ENCODE results near the gene FASN.

Gene FASN

GRCh38 chr17:82037092-82037888 is 60.7 kb downstream of the FASN start, which contains the start of gene DCXR:
DCXR (minus strand) TSS chr17:82037697; CDS start chr17:82037682, 15 bp downstream.
- Histone ChIP-seq H3K27ac (ENCODE audit: low read length) (no peak within 1 kb of the TSS), H3K9me3 (ENCODE audit: insufficient read depth, low read depth, low read length) (no peaks in the 10 kb centered on the region), H3K4me3 (ENCODE audit: low read length) (peak within 1 kb of the TSS; percentile 73), H3K9ac (ENCODE audit: low read depth, low read length) (peak within 1 kb of the TSS; percentile 65; the same call in 1 of the 2 replicates), H3K36me3 (ENCODE audit: insufficient read depth, low read depth, low read length) (peaks cover 5% of the 10 kb centered on the region; the same call in 1 of the 2 replicates), H3K4me1 (ENCODE audit: insufficient read depth, low read length) (peaks cover 6% of the 10 kb centered on the region; the same call in 1 of the 2 replicates), H3K27me3 (ENCODE audit: insufficient read depth, low read length) (0 out of 2 replicates have a peak, but pooled peaks cover 3% of the 10 kb centered on the region)

- Histone ChIP-seq H3K4me1 (ENCODE audit: insufficient read depth, low read length) (peaks cover 6% of the 10 kb centered on the region; the same call in 1 of the 2 replicates), H3K4me3 (ENCODE audit: low read length) (peak overlapping the region; percentile 73), H3K27me3 (ENCODE audit: insufficient read depth, low read length) (0 out of 2 replicates have a peak, but pooled peaks cover 3% of the 10 kb centered on the region), H3K9ac (ENCODE audit: low read depth, low read length) (peak overlapping the region; percentile 64; the same call in 1 of the 2 replicates), H3K9me3 (ENCODE audit: insufficient read depth, low read depth, low read length) (no peaks in the 10 kb centered on the region), H3K27ac (ENCODE audit: low read length) (no peak overlapping the region), H3K36me3 (ENCODE audit: insufficient read depth, low read depth, low read length) (peaks cover 5% of the 10 kb centered on the region; the same call in 1 of the 2 replicates)
Observed at GRCh38 chr17:82036634-82037091, 61.4 kb downstream of the FASN start.

GRCh38 chr17:82035956-82036633 is 61.9 kb downstream of the FASN start:
- H3K9me3 ChIP-seq (ENCODE audit: insufficient read depth, low read depth, low read length) = no peaks in the 10 kb centered on the region
- 0 out of 2 replicates have a peak, but pooled peaks cover 3% of the 10 kb centered on the region for H3K27me3 ChIP-seq (ENCODE audit: insufficient read depth, low read length)
- H3K9ac ChIP-seq (ENCODE audit: low read depth, low read length) = 0 out of 2 replicates have a peak overlapping the region, but pooled peaks have one; percentile 64
- H3K4me1 ChIP-seq (ENCODE audit: insufficient read depth, low read length) = peaks cover 6% of the 10 kb centered on the region; the same call in 1 of the 2 replicates
- no peak overlapping the region for H3K27ac ChIP-seq (ENCODE audit: low read length)
- peak overlapping the region; percentile 73 for H3K4me3 ChIP-seq (ENCODE audit: low read length)
- peaks cover 5% of the 10 kb centered on the region; the same call in 1 of the 2 replicates for H3K36me3 ChIP-seq (ENCODE audit: insufficient read depth, low read depth, low read length)

GRCh38 chr17:82035488-82035887 is 62.5 kb downstream of the FASN start:
- no peak overlapping the region for H3K27ac ChIP-seq (ENCODE audit: low read length)
- H3K9ac ChIP-seq (ENCODE audit: low read depth, low read length) = no peak overlapping the region
- H3K4me1 ChIP-seq (ENCODE audit: insufficient read depth, low read length) = peaks cover 6% of the 10 kb centered on the region; the same call in 1 of the 2 replicates
- peaks cover 5% of the 10 kb centered on the region; the same call in 1 of the 2 replicates for H3K36me3 ChIP-seq (ENCODE audit: insufficient read depth, low read depth, low read length)
- 0 out of 2 replicates have a peak, but pooled peaks cover 3% of the 10 kb centered on the region for H3K27me3 ChIP-seq (ENCODE audit: insufficient read depth, low read length)
- H3K4me3 ChIP-seq (ENCODE audit: low read length) = no peak overlapping the region
- no peaks in the 10 kb centered on the region for H3K9me3 ChIP-seq (ENCODE audit: insufficient read depth, low read depth, low read length)

- Histone ChIP-seq H3K36me3 (ENCODE audit: insufficient read depth, low read depth, low read length) (peaks cover 5% of the 10 kb centered on the region; the same call in 1 of the 2 replicates), H3K27ac (ENCODE audit: low read length) (no peak overlapping the region), H3K9me3 (ENCODE audit: insufficient read depth, low read depth, low read length) (no peaks in the 10 kb centered on the region), H3K4me3 (ENCODE audit: low read length) (no peak overlapping the region), H3K27me3 (ENCODE audit: insufficient read depth, low read length) (0 out of 2 replicates have a peak, but pooled peaks cover 3% of the 10 kb centered on the region), H3K4me1 (ENCODE audit: insufficient read depth, low read length) (peaks cover 6% of the 10 kb centered on the region; the same call in 1 of the 2 replicates), H3K9ac (ENCODE audit: low read depth, low read length) (no peak overlapping the region)
Observed at GRCh38 chr17:82034371-82035011, 63.5 kb downstream of the FASN start.

- Histone ChIP-seq H3K36me3 (ENCODE audit: insufficient read depth, low read depth, low read length) (peaks cover 5% of the 10 kb centered on the region; the same call in 1 of the 2 replicates), H3K4me1 (ENCODE audit: insufficient read depth, low read length) (peaks cover 6% of the 10 kb centered on the region; the same call in 1 of the 2 replicates), H3K9ac (ENCODE audit: low read depth, low read length) (no peak overlapping the region), H3K9me3 (ENCODE audit: insufficient read depth, low read depth, low read length) (no peaks in the 10 kb centered on the region), H3K27ac (ENCODE audit: low read length) (no peak overlapping the region), H3K4me3 (ENCODE audit: low read length) (no peak overlapping the region), H3K27me3 (ENCODE audit: insufficient read depth, low read length) (0 out of 2 replicates have a peak, but pooled peaks cover 3% of the 10 kb centered on the region)
Observed at GRCh38 chr17:82033359-82034085, 64.5 kb downstream of the FASN start.

GRCh38 chr17:82031885-82032627 is 66.0 kb downstream of the FASN start:
- no peak overlapping the region for H3K27ac ChIP-seq (ENCODE audit: low read length)
- H3K4me3 ChIP-seq (ENCODE audit: low read length) = peak overlapping the region; percentile 80
- H3K4me1 ChIP-seq (ENCODE audit: insufficient read depth, low read length) = peaks cover 3% of the 10 kb centered on the region; the same call in 1 of the 2 replicates
- H3K9ac ChIP-seq (ENCODE audit: low read depth, low read length) = peak overlapping the region; percentile 74
- H3K36me3 ChIP-seq (ENCODE audit: insufficient read depth, low read depth, low read length) = peaks cover 5% of the 10 kb centered on the region; the same call in 1 of the 2 replicates
- no peaks in the 10 kb centered on the region for H3K9me3 ChIP-seq (ENCODE audit: insufficient read depth, low read depth, low read length)
- no peaks in the 10 kb centered on the region for H3K27me3 ChIP-seq (ENCODE audit: insufficient read depth, low read length)

GRCh38 chr17:82031303-82031884 is 66.6 kb downstream of the FASN start, which contains the start of gene RAC3:
RAC3 (plus strand) TSS chr17:82031678; CDS start chr17:82031762, 84 bp downstream.
- Histone ChIP-seq H3K27ac (ENCODE audit: low read length) (no peak within 1 kb of the TSS), H3K36me3 (ENCODE audit: insufficient read depth, low read depth, low read length) (peaks cover 5% of the 10 kb centered on the region; the same call in 1 of the 2 replicates), H3K27me3 (ENCODE audit: insufficient read depth, low read length) (no peaks in the 10 kb centered on the region), H3K4me1 (ENCODE audit: insufficient read depth, low read length) (peaks cover 3% of the 10 kb centered on the region; the same call in 1 of the 2 replicates), H3K4me3 (ENCODE audit: low read length) (peak within 1 kb of the TSS; percentile 80), H3K9me3 (ENCODE audit: insufficient read depth, low read depth, low read length) (no peaks in the 10 kb centered on the region), H3K9ac (ENCODE audit: low read depth, low read length) (peak within 1 kb of the TSS; percentile 74)

- Histone ChIP-seq H3K27ac (ENCODE audit: low read length) (no peak overlapping the region), H3K4me1 (ENCODE audit: insufficient read depth, low read length) (peaks cover 3% of the 10 kb centered on the region; the same call in 1 of the 2 replicates), H3K9me3 (ENCODE audit: insufficient read depth, low read depth, low read length) (no peaks in the 10 kb centered on the region), H3K36me3 (ENCODE audit: insufficient read depth, low read depth, low read length) (peaks cover 5% of the 10 kb centered on the region; the same call in 1 of the 2 replicates), H3K9ac (ENCODE audit: low read depth, low read length) (no peak overlapping the region), H3K27me3 (ENCODE audit: insufficient read depth, low read length) (no peaks in the 10 kb centered on the region), H3K4me3 (ENCODE audit: low read length) (peak overlapping the region; percentile 60)
Observed at GRCh38 chr17:82030470-82031302, 67.3 kb downstream of the FASN start.
